ENCODE data around the gene TAL2. TPM values are rescaled to one million over a fixed set of nuclear protein-coding genes. Genes with fewer than 3 reads are reported as not detected.

TAL2 gene
- total and polyA plus RNA-seq, 10 of the 15 experiments (the other 5 are each of a cell fraction or from before 2014, with no cell fraction given), result 0.16 to 0.51 (median 0.34) TPM; not detected in 1

- TF ChIP-seq E2F8 (IDR thresholded peaks at IDR 0.05; ENCODE audit: low read depth, partially characterized antibody) (no peak), HDGF (IDR thresholded peaks at IDR 0.05) (no peak)
Observed at GRCh38 chr9:105646879-105647594, 15.2 kb upstream of the TAL2 start (continued).

- Histone ChIP-seq H3K9ac (ENCODE audit: control insufficient read depth, insufficient read depth, low read length) (no peak overlapping the region), H3K79me2 (ENCODE audit: control insufficient read depth, insufficient read depth, low read length) (no peaks in the 10 kb centered on the region), H3K9me3 (replicated peaks; ENCODE audit: control insufficient read depth, insufficient read depth, low read length) (no peaks in the 10 kb centered on the region), H4K20me1 (ENCODE audit: control insufficient read depth, insufficient read depth) (no peaks in the 10 kb centered on the region), H3K4me2 (ENCODE audit: control insufficient read depth, insufficient read depth) (no peak overlapping the region), H3K4me1 (ENCODE audit: control insufficient read depth, insufficient read depth, low read length) (no peaks in the 10 kb centered on the region), H3K4me3 (no peak overlapping the region), H3K27ac (ENCODE audit: control insufficient read depth, insufficient read depth) (no peak overlapping the region), H2AFZ (ENCODE audit: control insufficient read depth, low read depth, low read length) (no peak overlapping the region), H3K36me3 (ENCODE audit: control insufficient read depth in 2 of 2, insufficient read depth in 2 of 2, low read length in 1 of 2) (no peaks in the 10 kb centered on the region), H3K27me3 (replicated peaks in 1 of 2; ENCODE audit: control insufficient read depth in 2 of 2, insufficient read depth in 2 of 2, low read length in 1 of 2) (no peaks in the 10 kb centered on the region)
- FAIRE-seq (no peak), ATAC-seq (no peak), DNase-seq (ENCODE audit: low read depth, low spot score) (no peak)
- ChIA-PET RAD21 (ENCODE audit: unreplicated experiment) (no interaction called here), SMC1A (ENCODE audit: uncharacterized antibody, unreplicated experiment) (interaction anchor here (1.1 kb wide), 1 partner anchor 20 kb away, joined by 3 read pairs; no protein-coding TSS in a partner anchor), CTCF (interaction anchor here (0.8 to 1.4 kb wide), 2 partner anchors 10 to 12 kb away, joined by 3 to 6 read pairs; no protein-coding TSS in a partner anchor), POLR2A (no interaction called here)
- BruUV-seq (replicated peaks), result no TSS peak
- intact Hi-C loops (cut with micrococcal nuclease; ENCODE audit: unreplicated experiment), result no loop called here
- in situ Hi-C loops (cut with MboI), result no loop called here
- 88% methylated on average over 12 of the region's 12 CpGs for WGBS (ENCODE audit: insufficient coverage, insufficient replicate concordance, low lambda C conversion rate, missing lambda C conversion rate)
- TF ChIP-seq CUX1 (IDR thresholded peaks at IDR 0.05; ENCODE audit: insufficient replicate concordance, low read depth, low read length) (no peak), SMAD1 (IDR thresholded peaks at IDR 0.05; ENCODE audit: low read depth, partially characterized antibody) (no peak), TCF3 (IDR thresholded peaks at IDR 0.05; ENCODE audit: borderline replicate concordance, insufficient read depth, low read depth, low read length) (no peak), BCL11A (IDR thresholded peaks at IDR 0.05; ENCODE audit: low read depth, low read length) (no peak), E4F1 (IDR thresholded peaks at IDR 0.05; ENCODE audit: borderline replicate concordance, partially characterized antibody) (no peak), YY1 (IDR thresholded peaks at IDR 0.05; ENCODE audit: low read depth, low read length) (no peak), JUND (IDR thresholded peaks at IDR 0.05; ENCODE audit: low read depth, low read length) (no peak)
Observed at GRCh38 chr9:105647595-105648349, 14.5 kb upstream of the TAL2 start.
